HepG2 (cell line): Measurements from ENCODE around the gene CABLES2. TPM values are rescaled to one million over a fixed set of nuclear protein-coding genes. Genes with fewer than 3 reads are reported as not detected.
A peak's percentile ranks its signal among the peaks of the same experiment; 100 is the strongest.

Experiments
- AGO1 ChIP-seq: fragments of 200-400 bp; formaldehyde crosslinking; IDR thresholded peaks from 2 replicates; pipeline ENCODE4 v1.6.1; 2017; ENCODE audit warnings: mild to moderate bottlenecking, low read depth, low read length, moderate library complexity; ENCODE audit not compliant: poor library complexity, severe bottlenecking
- HNRNPLL ChIP-seq: fragments of 200-400 bp; formaldehyde crosslinking; IDR thresholded peaks from 2 replicates; pipeline ENCODE4 v1.6.1; 2017; ENCODE audit warnings: mild to moderate bottlenecking, low read depth, low read length; ENCODE audit not compliant: poor library complexity, severe bottlenecking
- NFATC3 ChIP-seq: sonication (generic); formaldehyde crosslinking; IDR thresholded peaks from 2 replicates; pipeline ENCODE4 v1.5.1; 2020; ENCODE audit warnings: mild to moderate bottlenecking, missing genetic modification reagents
- POLR2AphosphoS2 ChIP-seq: IDR thresholded peaks from 2 replicates; pipeline ENCODE4 v1.6.1; 2011; ENCODE audit warnings: low read depth, low read length, improper control_type of control experiment
- PREB ChIP-seq: sonication (generic); formaldehyde crosslinking; IDR thresholded peaks from 2 replicates; pipeline ENCODE4 v1.4.0; 2020; ENCODE audit warnings: missing genetic modification reagents
- SAFB2 ChIP-seq: sonication (generic); formaldehyde crosslinking; IDR thresholded peaks from 2 replicates; pipeline ENCODE4 v1.5.1; 2020; ENCODE audit warnings: missing genetic modification reagents, low read depth, mild to moderate bottlenecking, borderline replicate concordance
- SIN3A ChIP-seq: IDR thresholded peaks from 2 replicates; pipeline ENCODE4 v1.6.1; 2011; ENCODE audit warnings: low read depth, mild to moderate bottlenecking, control low read depth, low read length, borderline replicate concordance
- SMAD1 ChIP-seq: sonication (generic); formaldehyde crosslinking; IDR thresholded peaks from 2 replicates; pipeline ENCODE4 v1.4.0; 2020; ENCODE audit warnings: missing genetic modification reagents, low read depth, mild to moderate bottlenecking, borderline replicate concordance
- SPEN ChIP-seq: sonication (generic); formaldehyde crosslinking; IDR thresholded peaks from 2 replicates; pipeline ENCODE4 v1.5.1; 2020; ENCODE audit warnings: low read depth, mild to moderate bottlenecking, missing genetic modification reagents
- U2AF1 ChIP-seq: fragments of 200-400 bp; formaldehyde crosslinking; optimal IDR thresholded peaks from 2 replicates; pipeline ENCODE3; 2017; ENCODE audit warnings: mild to moderate bottlenecking, low read depth, low read length
- ZFP91 ChIP-seq: sonication (generic); formaldehyde crosslinking; IDR thresholded peaks from 2 replicates; pipeline ENCODE4 v1.9.0; 2022; ENCODE audit warnings: missing genetic modification reagents, mild to moderate bottlenecking, borderline replicate concordance
- ZNF17 ChIP-seq: sonication (generic); formaldehyde crosslinking; IDR thresholded peaks from 2 replicates; pipeline ENCODE4 v1.5.0; 2020; ENCODE audit warnings: mild to moderate bottlenecking, missing genetic modification reagents
- ZNF20 ChIP-seq: sonication (generic); formaldehyde crosslinking; IDR thresholded peaks from 2 replicates; pipeline ENCODE4 v1.4.0; 2020; ENCODE audit warnings: mild to moderate bottlenecking, moderate library complexity, missing genetic modification reagents
- ZNF280B ChIP-seq: sonication (generic); formaldehyde crosslinking; IDR thresholded peaks from 2 replicates; pipeline ENCODE4 v1.5.0; 2020; ENCODE audit warnings: missing genetic modification reagents, mild to moderate bottlenecking, borderline replicate concordance
- ZNF292 ChIP-seq: sonication (generic); formaldehyde crosslinking; IDR thresholded peaks from 2 replicates; pipeline ENCODE4 v1.8.1; 2022; ENCODE audit warnings: mild to moderate bottlenecking, low read depth, missing genetic modification reagents, borderline replicate concordance
- ZNF335 ChIP-seq: sonication (generic); formaldehyde crosslinking; IDR thresholded peaks from 2 replicates; pipeline ENCODE4 v1.4.0; 2020; ENCODE audit warnings: missing genetic modification reagents
- ZNF446 ChIP-seq: sonication (generic); formaldehyde crosslinking; IDR thresholded peaks from 2 replicates; pipeline ENCODE4 v1.5.0; 2020; ENCODE audit warnings: mild to moderate bottlenecking, missing genetic modification reagents
- ZNF550 ChIP-seq: sonication (generic); formaldehyde crosslinking; IDR thresholded peaks from 2 replicates; pipeline ENCODE4 v1.4.0; 2020; ENCODE audit warnings: mild to moderate bottlenecking, missing genetic modification reagents, borderline replicate concordance
- ZNF674 ChIP-seq: sonication (generic); formaldehyde crosslinking; IDR thresholded peaks from 2 replicates; pipeline ENCODE4 v1.5.0; 2020; ENCODE audit warnings: low read depth, mild to moderate bottlenecking, missing genetic modification reagents
- polyA plus RNA-seq, 8 experiments: library from polyadenylated mRNA; depleted of rRNA in 3 of 8; stranded (reverse) in 7 of 8; unstranded in 1 of 8; fragments of >200 nt; fragmentation: Illumina TruSeq in 4 of 8; extraction: Trizol in 4 of 8; gene quantifications; 2 replicates each; pipeline versions ENCODE4 v1.2.1 to v1.2.3, GENCODE V29; 2011 to 2016; ENCODE audit warnings: low read depth in 4 of 8, missing spikeins in 1 of 8, mixed read lengths in 1 of 8; ENCODE audit not compliant: insufficient read depth in 1 of 8
- total RNA-seq, 5 experiments: library from RNA; depleted of rRNA; stranded (reverse); fragments of >200 nt; fragmentation: Illumina TruSeq; extraction: Trizol; gene quantifications; 2 replicates each; pipeline ENCODE4 v1.2.3, GENCODE V29; 2016; ENCODE audit warnings: low read depth in 1 of 5
- TF ChIP-seq, protein P1 (sequence below): IDR thresholded peaks from 2 replicates; pipeline ENCODE4 v1.6.1; 2012; ENCODE audit warnings: low read length, improper control_type of control experiment
- TF ChIP-seq, protein P2 (sequence below): sonication (generic); formaldehyde crosslinking; IDR thresholded peaks from 2 replicates; pipeline ENCODE4 v1.4.0; 2020; ENCODE audit warnings: missing genetic modification reagents

CABLES2 gene
- total and polyA plus RNA-seq, 2 of the 13 experiments (the other 11 are each of a cell fraction or from before 2014, with no cell fraction given): 5.2 to 9.7 TPM

DNA sequence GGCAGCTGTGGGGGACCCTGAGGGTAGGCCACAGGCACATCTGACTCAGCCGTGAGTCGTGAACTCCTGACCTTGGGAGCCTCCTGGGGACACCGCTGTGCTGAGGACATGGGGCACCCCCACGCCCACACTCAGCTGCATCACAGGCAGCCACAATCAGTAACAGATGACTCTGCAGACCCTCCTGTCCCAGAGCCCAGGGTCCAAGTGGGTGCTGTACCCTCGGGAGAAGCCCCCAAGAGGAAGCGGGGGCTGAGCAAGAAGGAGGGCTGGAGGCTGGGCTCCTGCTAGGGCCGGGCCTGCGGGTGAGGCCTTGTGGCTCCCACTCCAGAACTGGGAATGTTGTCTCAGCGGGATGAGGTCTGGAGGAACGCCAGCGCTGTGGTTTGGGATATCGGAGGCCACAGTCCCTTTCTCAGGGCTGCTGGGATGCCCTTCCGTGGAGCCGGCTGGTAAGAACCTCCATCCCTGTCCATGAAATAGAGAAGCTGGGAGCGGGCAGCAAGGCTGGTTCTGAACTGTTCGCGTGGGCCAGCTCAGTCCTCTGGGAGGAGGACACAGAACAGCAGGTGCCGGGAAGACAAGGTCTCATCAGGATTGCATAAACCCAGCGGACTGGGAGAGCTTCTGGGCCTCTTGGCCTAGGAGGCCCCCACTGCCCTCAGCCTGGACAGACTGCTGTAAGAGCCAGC lies 36.8 kb downstream of the CABLES2 start (continued):
- TF ChIP-seq AGO1 (no peak), ZNF674 (no peak; the same call in 1 of the 2 replicates), ZNF446 (CRISPR knock-in tag) (no peak), SIN3A (no peak), POLR2AphosphoS2 (no peak), ZNF335 (no peak), NFATC3 (CRISPR knock-in tag) (no peak), HNRNPLL (no peak), ZNF292 (CRISPR knock-in tag) (no peak), ZNF550 (no peak), ZNF280B (no peak), SMAD1 (no peak), ZNF17 (CRISPR knock-in tag) (no peak), U2AF1 (peak; percentile 40), ZNF20 (CRISPR knock-in tag) (no peak), PREB (CRISPR knock-in tag) (no peak), SAFB2 (no peak), ZFP91 (CRISPR knock-in tag) (peak; percentile 44; the same call in 1 of the 2 replicates), SPEN (peak; percentile 15; the same call in 1 of the 2 replicates)
- TF ChIP-seq, protein P1, sequence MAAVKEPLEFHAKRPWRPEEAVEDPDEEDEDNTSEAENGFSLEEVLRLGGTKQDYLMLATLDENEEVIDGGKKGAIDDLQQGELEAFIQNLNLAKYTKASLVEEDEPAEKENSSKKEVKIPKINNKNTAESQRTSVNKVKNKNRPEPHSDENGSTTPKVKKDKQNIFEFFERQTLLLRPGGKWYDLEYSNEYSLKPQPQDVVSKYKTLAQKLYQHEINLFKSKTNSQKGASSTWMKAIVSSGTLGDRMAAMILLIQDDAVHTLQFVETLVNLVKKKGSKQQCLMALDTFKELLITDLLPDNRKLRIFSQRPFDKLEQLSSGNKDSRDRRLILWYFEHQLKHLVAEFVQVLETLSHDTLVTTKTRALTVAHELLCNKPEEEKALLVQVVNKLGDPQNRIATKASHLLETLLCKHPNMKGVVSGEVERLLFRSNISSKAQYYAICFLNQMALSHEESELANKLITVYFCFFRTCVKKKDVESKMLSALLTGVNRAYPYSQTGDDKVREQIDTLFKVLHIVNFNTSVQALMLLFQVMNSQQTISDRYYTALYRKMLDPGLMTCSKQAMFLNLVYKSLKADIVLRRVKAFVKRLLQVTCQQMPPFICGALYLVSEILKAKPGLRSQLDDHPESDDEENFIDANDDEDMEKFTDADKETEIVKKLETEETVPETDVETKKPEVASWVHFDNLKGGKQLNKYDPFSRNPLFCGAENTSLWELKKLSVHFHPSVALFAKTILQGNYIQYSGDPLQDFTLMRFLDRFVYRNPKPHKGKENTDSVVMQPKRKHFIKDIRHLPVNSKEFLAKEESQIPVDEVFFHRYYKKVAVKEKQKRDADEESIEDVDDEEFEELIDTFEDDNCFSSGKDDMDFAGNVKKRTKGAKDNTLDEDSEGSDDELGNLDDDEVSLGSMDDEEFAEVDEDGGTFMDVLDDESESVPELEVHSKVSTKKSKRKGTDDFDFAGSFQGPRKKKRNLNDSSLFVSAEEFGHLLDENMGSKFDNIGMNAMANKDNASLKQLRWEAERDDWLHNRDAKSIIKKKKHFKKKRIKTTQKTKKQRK: no peak
- TF ChIP-seq, protein P2, sequence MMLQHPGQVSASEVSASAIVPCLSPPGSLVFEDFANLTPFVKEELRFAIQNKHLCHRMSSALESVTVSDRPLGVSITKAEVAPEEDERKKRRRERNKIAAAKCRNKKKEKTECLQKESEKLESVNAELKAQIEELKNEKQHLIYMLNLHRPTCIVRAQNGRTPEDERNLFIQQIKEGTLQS (CRISPR knock-in tag): no peak
